ENCODE results near the gene RTN4R.

GRCh38 chr22:20243537-20244249, 24.4 kb downstream of the RTN4R start:
- TF ChIP-seq, protein P1, sequence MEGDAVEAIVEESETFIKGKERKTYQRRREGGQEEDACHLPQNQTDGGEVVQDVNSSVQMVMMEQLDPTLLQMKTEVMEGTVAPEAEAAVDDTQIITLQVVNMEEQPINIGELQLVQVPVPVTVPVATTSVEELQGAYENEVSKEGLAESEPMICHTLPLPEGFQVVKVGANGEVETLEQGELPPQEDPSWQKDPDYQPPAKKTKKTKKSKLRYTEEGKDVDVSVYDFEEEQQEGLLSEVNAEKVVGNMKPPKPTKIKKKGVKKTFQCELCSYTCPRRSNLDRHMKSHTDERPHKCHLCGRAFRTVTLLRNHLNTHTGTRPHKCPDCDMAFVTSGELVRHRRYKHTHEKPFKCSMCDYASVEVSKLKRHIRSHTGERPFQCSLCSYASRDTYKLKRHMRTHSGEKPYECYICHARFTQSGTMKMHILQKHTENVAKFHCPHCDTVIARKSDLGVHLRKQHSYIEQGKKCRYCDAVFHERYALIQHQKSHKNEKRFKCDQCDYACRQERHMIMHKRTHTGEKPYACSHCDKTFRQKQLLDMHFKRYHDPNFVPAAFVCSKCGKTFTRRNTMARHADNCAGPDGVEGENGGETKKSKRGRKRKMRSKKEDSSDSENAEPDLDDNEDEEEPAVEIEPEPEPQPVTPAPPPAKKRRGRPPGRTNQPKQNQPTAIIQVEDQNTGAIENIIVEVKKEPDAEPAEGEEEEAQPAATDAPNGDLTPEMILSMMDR (IDR thresholded peaks at IDR 0.05; ENCODE audit: insufficient read depth, low read depth, low read length), result no peak
- no peak for TF ChIP-seq EZH2 (IDR thresholded peaks at IDR 0.05; ENCODE audit: insufficient read depth, low read length)
